ENCODE measurements around the gene OR51E2.
"Not testable (repeated sequence)": the region's sequence is repeated elsewhere in the genome, so short reads cannot be mapped to it uniquely, and the experiment has no call there.

The OR51E2 gene

GRCh38 chr11:4697585-4697984 lies at the start of gene OR51E2:
OR51E2 (minus strand) TSS chr11:4697853; CDS start chr11:4682711, 15,142 bp downstream.
- no peak for DNase-seq (ENCODE audit: low read depth in 2 of 2)

GRCh38 chr11:4740735-4741134 lies 43.1 kb upstream of the OR51E2 start:
- no peak for DNase-seq (ENCODE audit: low read depth in 2 of 2)

GRCh38 chr11:4727171-4727570 lies 29.5 kb upstream of the OR51E2 start:
- DNase-seq (ENCODE audit: low read depth in 2 of 2): no peak

- DNase-seq (ENCODE audit: low read depth in 2 of 2): not testable (repeated sequence)
These were observed 25.2 kb upstream of the OR51E2 start for GRCh38 chr11:4722616-4723534.

GRCh38 chr11:4714300-4714699 lies 16.6 kb upstream of the OR51E2 start:
- DNase-seq (ENCODE audit: low read depth in 2 of 2): no peak

GRCh38 chr11:4713241-4713640 lies 15.6 kb upstream of the OR51E2 start:
- no peak for DNase-seq (ENCODE audit: low read depth in 2 of 2)

GRCh38 chr11:4704790-4705334 lies 7.2 kb upstream of the OR51E2 start:
- DNase-seq (ENCODE audit: low read depth in 2 of 2): no peak

GRCh38 chr11:4704054-4704789 lies 6.6 kb upstream of the OR51E2 start, which contains the start of gene MMP26:
MMP26 (plus strand) TSS chr11:4704784.
- DNase-seq (ENCODE audit: low read depth in 2 of 2): no peak

GRCh38 chr11:4700436-4700820 lies 2.8 kb upstream of the OR51E2 start:
- DNase-seq (ENCODE audit: low read depth in 2 of 2): no peak

GRCh38 chr11:4699697-4700435 lies 2.2 kb upstream of the OR51E2 start:
- no peak for DNase-seq (ENCODE audit: low read depth in 2 of 2)

GRCh38 chr11:4695442-4695841 lies 2.2 kb downstream of the OR51E2 start:
- DNase-seq (ENCODE audit: low read depth in 2 of 2): no peak

GRCh38 chr11:4684631-4685285 lies 12.9 kb downstream of the OR51E2 start:
- no peak for DNase-seq (ENCODE audit: low read depth in 2 of 2)

- DNase-seq (ENCODE audit: low read depth in 2 of 2): no peak
These were observed 14.8 kb downstream of the OR51E2 start for GRCh38 chr11:4682623-4683419.

- no peak for DNase-seq (ENCODE audit: low read depth in 2 of 2)
These were observed 17.3 kb downstream of the OR51E2 start for GRCh38 chr11:4680341-4680740.

GRCh38 chr11:4677948-4678347 lies 19.7 kb downstream of the OR51E2 start:
- DNase-seq (ENCODE audit: low read depth in 2 of 2): no peak

GRCh38 chr11:4673781-4674180 lies 23.9 kb downstream of the OR51E2 start:
- DNase-seq (ENCODE audit: low read depth in 2 of 2): no peak

- DNase-seq (ENCODE audit: low read depth in 2 of 2): no peak
These were observed 25.2 kb downstream of the OR51E2 start for GRCh38 chr11:4672470-4672869.

- DNase-seq (ENCODE audit: low read depth in 2 of 2): no peak
These were observed 25.9 kb downstream of the OR51E2 start for GRCh38 chr11:4671741-4672140.

GRCh38 chr11:4665424-4665823 lies 32.2 kb downstream of the OR51E2 start:
- no peak for DNase-seq (ENCODE audit: low read depth in 2 of 2)

- DNase-seq (ENCODE audit: low read depth in 2 of 2): no peak
These were observed 32.9 kb downstream of the OR51E2 start for GRCh38 chr11:4664786-4665185.

All from activated CD4-positive, alpha-beta T cell treated with anti-CD3 and anti-CD28 coated beads for 24 hours (primary cell).